ENCODE measurements around the gene DPM1. TPM values are rescaled to one million over a fixed set of nuclear protein-coding genes. Genes with fewer than 3 reads are reported as not detected.

Gene DPM1
- total RNA-seq: 30.2 TPM
- long read RNA-seq, transcript DPM1-203 (9 exons, 1,075 nt): major isoform, 13 of 21 reads
- long read RNA-seq, partial matches to known transcripts: 1 of 21 reads
- long read RNA-seq, other reads (novel, unspliced or antisense): 6 of 21 reads

- H3K27ac ChIP-seq: peak within 1 kb of the TSS; percentile 97
- peak; percentile 89 for ATAC-seq
- peak; percentile 90 for DNase-seq
- H3K4me3 ChIP-seq: peak within 1 kb of the TSS; percentile 77
- no peaks in the 10 kb centered on the region for H3K27me3 ChIP-seq
- peaks cover 32% of the 10 kb centered on the region for H3K4me1 ChIP-seq
- TF ChIP-seq CTCF (IDR thresholded peaks at IDR 0.05): no peak
- H3K9me3 ChIP-seq: no peaks in the 10 kb centered on the region
- intact Hi-C loops (cut with DNase I): no loop called here
- H3K36me3 ChIP-seq: peaks cover 19% of the 10 kb centered on the region
Observed at GRCh38 chr20:50957798-50958614, at the start of gene DPM1. TSS of gene DPM1 (minus strand) at chr20:50958532. CDS start at chr20:50958523, 9 bp downstream.

- DNase-seq (no peak), ATAC-seq (no peak)
- H3K27me3 ChIP-seq: no peaks in the 10 kb centered on the region
- H3K36me3 ChIP-seq: no peaks in the 10 kb centered on the region
- H3K4me3 ChIP-seq: no peak overlapping the region
- no peaks in the 10 kb centered on the region for H3K4me1 ChIP-seq
- intact Hi-C loops (cut with DNase I): no loop called here
- TF ChIP-seq CTCF (IDR thresholded peaks at IDR 0.05): no peak
- no peaks in the 10 kb centered on the region for H3K9me3 ChIP-seq
- H3K27ac ChIP-seq: no peak overlapping the region
Observed at GRCh38 chr20:51005214-51005613, 46.9 kb upstream of the DPM1 start.

- intact Hi-C loops (cut with DNase I): no loop called here
- ATAC-seq (no peak), DNase-seq (no peak)
- Histone ChIP-seq H3K4me3 (no peak overlapping the region), H3K4me1 (no peaks in the 10 kb centered on the region), H3K36me3 (no peaks in the 10 kb centered on the region), H3K27ac (no peak overlapping the region), H3K27me3 (no peaks in the 10 kb centered on the region), H3K9me3 (no peaks in the 10 kb centered on the region)
- TF ChIP-seq CTCF (IDR thresholded peaks at IDR 0.05): no peak
Observed at GRCh38 chr20:51004781-51005180, 46.4 kb upstream of the DPM1 start.

- H3K27ac ChIP-seq: no peak overlapping the region
- peak; percentile 9 for ATAC-seq
- no peaks in the 10 kb centered on the region for H3K9me3 ChIP-seq
- H3K4me1 ChIP-seq: no peaks in the 10 kb centered on the region
- intact Hi-C loops (cut with DNase I): no loop called here
- DNase-seq: no peak
- no peak overlapping the region for H3K4me3 ChIP-seq
- H3K36me3 ChIP-seq: no peaks in the 10 kb centered on the region
- TF ChIP-seq CTCF (IDR thresholded peaks at IDR 0.05): no peak
- no peaks in the 10 kb centered on the region for H3K27me3 ChIP-seq
Observed at GRCh38 chr20:51004305-51004727, 46.0 kb upstream of the DPM1 start.

- Histone ChIP-seq H3K27me3 (no peaks in the 10 kb centered on the region), H3K9me3 (no peaks in the 10 kb centered on the region), H3K36me3 (no peaks in the 10 kb centered on the region), H3K4me3 (no peak overlapping the region), H3K27ac (no peak overlapping the region), H3K4me1 (no peaks in the 10 kb centered on the region)
- DNase-seq (no peak), ATAC-seq (no peak)
- intact Hi-C loops (cut with DNase I): no loop called here
- no peak for TF ChIP-seq CTCF (IDR thresholded peaks at IDR 0.05)
Observed at GRCh38 chr20:51003753-51004152, 45.4 kb upstream of the DPM1 start.

All from upper lobe of right lung (tissue), 1 donor.